Naive B cell (primary cell): ENCODE data around the gene FXN. TPM values are rescaled to one million over a fixed set of nuclear protein-coding genes. Genes with fewer than 3 reads are reported as not detected.
"Not testable (repeated sequence)": the region's sequence is repeated elsewhere in the genome, so short reads cannot be mapped to it uniquely, and the experiment has no call there.

Experiments
- ATAC-seq, 2 donors: fragments of 150-1000 bp; cut with Tn5 transposase; 2 replicates each; pipeline ENCODE4 v1.10.0; 2021; ENCODE audit warnings: low read depth in 2 of 2, mild to moderate bottlenecking in 2 of 2, moderate library complexity in 2 of 2
- DNase-seq: peaks from one replicate; pipeline ENCODE4 v3.0.0; 2022
- H3K27ac Mint-ChIP-seq, 6 donors: one replicate each; pipeline ENCODE4 v1.8.0; 2020 to 2022; ENCODE audit warnings: mild to moderate bottlenecking in 6 of 6, mixed read lengths in 6 of 6, moderate library complexity in 5 of 6, inconsistent platforms in 2 of 6
- H3K27me3 Mint-ChIP-seq, 3 donors: one replicate each; pipeline ENCODE4 v1.8.0; 2021 to 2022; ENCODE audit warnings: mixed read lengths in 3 of 3, mild to moderate bottlenecking in 1 of 3
- H3K36me3 Mint-ChIP-seq, 2 donors: one replicate each; pipeline ENCODE4 v1.8.0; 2020 to 2022; ENCODE audit warnings: mixed read lengths in 2 of 2, inconsistent platforms in 1 of 2, mild to moderate bottlenecking in 1 of 2
- H3K4me1 Mint-ChIP-seq, 3 donors: one replicate each; pipeline ENCODE4 v1.8.0; 2020 to 2022; ENCODE audit warnings: mixed read lengths in 3 of 3, inconsistent platforms in 1 of 3, mild to moderate bottlenecking in 1 of 3, moderate library complexity in 1 of 3
- H3K4me3 Mint-ChIP-seq, 8 donors: one replicate each; pipeline ENCODE4 v1.8.0; 2020 to 2022; ENCODE audit warnings: mild to moderate bottlenecking in 8 of 8, mixed read lengths in 8 of 8, moderate library complexity in 8 of 8, inconsistent platforms in 2 of 8
- H3K9me3 Mint-ChIP-seq, 7 donors: one replicate each; pipeline ENCODE4 v1.8.0; 2020 to 2022; ENCODE audit warnings: mixed read lengths in 7 of 7, mild to moderate bottlenecking in 5 of 7, inconsistent platforms in 2 of 7, moderate library complexity in 1 of 7
- polyA plus RNA-seq, 6 donors: library from polyadenylated mRNA; unstranded; fragments of 300-500 nt; fragmentation: Illumina TruSeq; gene quantifications; one replicate each; pipeline ENCODE4 v1.2.3, GENCODE V29; 2021; ENCODE audit warnings: low read depth in 6 of 6

Gene FXN
- polyA plus RNA-seq, 6 donors from 2014 or later = 24.5 to 32.4 (median 27.7) TPM

GRCh38 chr9:69081261-69081660, 45.7 kb downstream of the FXN start:
- DNase-seq (no peak), ATAC-seq (no peak)
- Mint-ChIP-seq H3K4me3 (no peak overlapping the region), H3K4me1 (no peaks in the 10 kb centered on the region), H3K9me3 (peaks cover 0 to 4% (median 0%) of the 10 kb centered on the region in 7 donors), H3K27ac (no peak overlapping the region), H3K36me3 (peaks cover 8 to 15% of the 10 kb centered on the region in 2 donors), H3K27me3 (no peaks in the 10 kb centered on the region)

DNA sequence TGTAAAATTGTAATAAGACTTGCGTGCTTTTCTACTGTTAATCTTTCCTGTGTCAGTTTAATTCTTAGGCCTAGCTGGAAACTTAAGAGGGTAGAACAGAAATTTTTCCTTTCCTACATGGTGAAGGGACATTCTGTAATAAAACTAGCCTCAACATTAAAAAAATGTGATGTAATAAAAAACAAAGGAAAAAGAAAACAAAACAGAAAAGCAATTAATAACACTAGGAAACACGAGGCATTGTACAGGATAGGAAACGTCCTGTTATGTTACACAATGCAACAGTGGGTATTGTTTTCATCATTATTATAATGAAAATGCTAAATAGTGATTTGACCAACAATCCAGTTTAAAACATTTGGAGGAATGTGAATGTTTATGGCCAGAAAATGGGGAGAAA, 47.8 kb downstream of the FXN start:
- H3K27me3 Mint-ChIP-seq = no peaks in the 10 kb centered on the region
- DNase-seq (no peak), ATAC-seq (no peak)
- H3K4me1 Mint-ChIP-seq = no peaks in the 10 kb centered on the region
- no peak overlapping the region for H3K4me3 Mint-ChIP-seq
- H3K27ac Mint-ChIP-seq = peak overlapping the region in 2 of 6 donors; percentile 23 to 54
- H3K9me3 Mint-ChIP-seq = peaks cover 0 to 7% (median 0%) of the 10 kb centered on the region in 7 donors
- peaks cover 4 to 11% of the 10 kb centered on the region in 2 donors for H3K36me3 Mint-ChIP-seq

GRCh38 chr9:69085569-69086283, 50.2 kb downstream of the FXN start:
- Mint-ChIP-seq H3K4me1 (no peaks in the 10 kb centered on the region), H3K9me3 (peaks cover 0 to 7% (median 2%) of the 10 kb centered on the region in 7 donors), H3K27ac (no peak overlapping the region), H3K27me3 (no peaks in the 10 kb centered on the region), H3K36me3 (peaks cover 0 to 4% of the 10 kb centered on the region in 2 donors), H3K4me3 (no peak overlapping the region)
- DNase-seq = no peak
- ATAC-seq = no peak

- H3K9me3 Mint-ChIP-seq = peaks cover 0 to 4% (median 0%) of the 10 kb centered on the region in 7 donors
- no peak overlapping the region for H3K27ac Mint-ChIP-seq
- H3K36me3 Mint-ChIP-seq = peaks cover 0 to under 1% of the 10 kb centered on the region in 2 donors
- no peaks in the 10 kb centered on the region for H3K27me3 Mint-ChIP-seq
- DNase-seq = no peak
- no peaks in the 10 kb centered on the region for H3K4me1 Mint-ChIP-seq
- ATAC-seq = no peak
- H3K4me3 Mint-ChIP-seq = no peak overlapping the region
Measured at GRCh38 chr9:69086312-69086711, 50.8 kb downstream of the FXN start.

DNA sequence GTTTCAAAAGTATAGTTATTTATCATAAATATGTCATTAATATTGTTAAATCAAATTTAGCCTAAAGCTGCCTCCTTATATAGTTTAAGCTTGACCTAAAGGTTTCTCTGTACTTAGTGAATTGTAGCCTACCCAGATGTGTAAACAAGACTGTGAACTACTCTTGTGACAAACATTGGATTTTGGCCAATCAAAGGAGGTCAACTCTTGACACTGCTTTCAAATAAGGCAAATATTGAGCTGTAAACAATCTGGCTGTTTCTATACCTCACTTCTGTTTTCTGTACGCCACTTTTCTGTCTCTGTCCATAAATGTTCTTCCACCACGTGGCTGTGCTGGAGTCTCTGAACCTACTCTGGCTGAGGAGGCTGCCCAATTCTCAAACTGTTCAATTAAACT, 51.2 kb downstream of the FXN start:
- no peak for DNase-seq
- no peak overlapping the region for H3K4me3 Mint-ChIP-seq
- no peaks in the 10 kb centered on the region for H3K27me3 Mint-ChIP-seq
- H3K9me3 Mint-ChIP-seq = peaks cover 0 to 4% (median 0%) of the 10 kb centered on the region in 7 donors
- H3K36me3 Mint-ChIP-seq = no peaks in the 10 kb centered on the region
- H3K27ac Mint-ChIP-seq = no peak overlapping the region
- no peaks in the 10 kb centered on the region for H3K4me1 Mint-ChIP-seq
- no peak for ATAC-seq

DNA sequence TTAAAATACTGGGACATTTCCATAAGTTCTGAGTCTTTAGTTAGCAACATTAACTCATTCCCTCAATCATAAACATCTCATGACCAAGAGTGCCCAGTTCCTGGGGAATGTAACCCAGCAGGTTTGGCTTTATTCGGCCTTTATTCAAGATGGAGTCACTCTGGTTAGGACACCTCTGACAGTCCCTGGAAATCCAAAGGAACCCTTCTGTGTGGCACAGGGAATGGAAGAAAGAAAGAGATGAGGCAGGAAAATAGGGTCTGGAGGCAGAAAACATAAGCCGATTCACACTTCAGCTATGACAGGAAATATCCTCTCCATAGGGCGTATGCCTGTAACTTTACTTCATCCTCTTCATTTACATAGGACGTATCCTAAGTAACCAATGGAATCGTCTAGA, 53.5 kb downstream of the FXN start:
- ATAC-seq (no peak), DNase-seq (no peak)
- H3K36me3 Mint-ChIP-seq = no peaks in the 10 kb centered on the region
- H3K27ac Mint-ChIP-seq = no peak overlapping the region
- H3K27me3 Mint-ChIP-seq = no peaks in the 10 kb centered on the region
- H3K9me3 Mint-ChIP-seq = peaks cover 0 to 4% (median 0%) of the 10 kb centered on the region in 7 donors
- H3K4me1 Mint-ChIP-seq = no peaks in the 10 kb centered on the region
- H3K4me3 Mint-ChIP-seq = no peak overlapping the region

DNA sequence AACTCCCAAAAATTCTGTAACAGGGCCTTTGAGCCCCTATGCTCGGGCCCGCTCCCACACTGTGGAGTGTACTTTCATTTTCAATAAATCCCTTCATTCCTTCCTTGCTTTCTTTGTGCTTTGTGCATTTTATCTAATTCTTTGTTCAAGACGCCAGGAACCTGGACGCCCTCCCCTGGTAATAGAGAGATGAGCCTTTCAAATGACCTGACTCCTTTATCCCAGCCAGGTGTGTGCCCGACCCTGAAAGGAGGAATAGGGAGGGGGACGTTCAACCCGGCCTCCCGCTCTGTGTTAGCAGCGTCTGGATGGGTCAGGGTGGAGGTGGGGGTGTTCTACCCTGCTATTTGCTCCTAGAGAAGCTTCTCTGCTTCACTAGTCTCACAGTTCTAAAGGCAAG, 53.9 kb downstream of the FXN start:
- Mint-ChIP-seq H3K27me3 (no peaks in the 10 kb centered on the region), H3K36me3 (no peaks in the 10 kb centered on the region), H3K9me3 (peaks cover 0 to 4% (median 0%) of the 10 kb centered on the region in 7 donors), H3K4me1 (no peaks in the 10 kb centered on the region), H3K27ac (no peak overlapping the region), H3K4me3 (peak overlapping the region in 1 of 8 donors; percentile 27)
- DNase-seq = no peak
- no peak for ATAC-seq

DNA sequence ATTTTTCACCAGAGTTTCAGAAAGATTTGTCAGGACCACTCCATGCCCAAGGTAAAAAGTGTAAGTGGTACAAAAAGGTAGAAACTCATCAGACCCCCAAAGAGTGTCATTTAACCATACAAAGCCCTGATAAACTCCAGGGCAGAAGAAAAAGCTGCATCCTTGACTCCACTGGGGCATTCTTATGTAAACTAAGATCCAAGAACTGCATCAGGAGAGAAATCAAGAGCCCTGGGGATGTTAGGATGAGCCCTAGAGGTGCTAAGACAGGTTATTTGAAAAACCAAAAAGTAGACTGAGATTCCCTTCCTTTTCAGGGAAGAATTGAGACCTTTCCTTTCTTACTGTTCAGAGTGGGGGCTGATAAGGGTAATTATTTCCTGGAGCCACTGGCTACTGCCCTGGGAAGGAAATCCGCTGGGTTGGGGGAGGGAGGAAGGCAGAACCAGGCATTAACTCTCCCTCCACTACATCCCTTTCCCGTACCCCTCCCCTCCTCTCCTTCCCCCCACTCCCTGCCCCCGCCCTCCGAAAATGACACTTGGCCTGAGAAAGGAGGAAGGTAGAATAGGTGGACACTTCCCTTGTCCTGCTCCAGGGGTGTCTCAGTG, 54.7 kb downstream of the FXN start:
- Mint-ChIP-seq H3K27me3 (no peaks in the 10 kb centered on the region), H3K27ac (no peak overlapping the region), H3K36me3 (no peaks in the 10 kb centered on the region), H3K4me1 (no peaks in the 10 kb centered on the region), H3K9me3 (peaks cover 0 to 4% (median 0%) of the 10 kb centered on the region in 7 donors), H3K4me3 (peak overlapping the region in 1 of 8 donors; percentile 18)
- ATAC-seq (no peak), DNase-seq (no peak)

- Mint-ChIP-seq H3K27ac (no peak overlapping the region), H3K36me3 (no peaks in the 10 kb centered on the region), H3K9me3 (peaks cover 0 to 4% (median 0%) of the 10 kb centered on the region in 7 donors), H3K4me3 (no peak overlapping the region), H3K4me1 (no peaks in the 10 kb centered on the region), H3K27me3 (no peaks in the 10 kb centered on the region)
- ATAC-seq = no peak
- no peak for DNase-seq
Measured at GRCh38 chr9:69090946-69091345, 55.4 kb downstream of the FXN start.

DNA sequence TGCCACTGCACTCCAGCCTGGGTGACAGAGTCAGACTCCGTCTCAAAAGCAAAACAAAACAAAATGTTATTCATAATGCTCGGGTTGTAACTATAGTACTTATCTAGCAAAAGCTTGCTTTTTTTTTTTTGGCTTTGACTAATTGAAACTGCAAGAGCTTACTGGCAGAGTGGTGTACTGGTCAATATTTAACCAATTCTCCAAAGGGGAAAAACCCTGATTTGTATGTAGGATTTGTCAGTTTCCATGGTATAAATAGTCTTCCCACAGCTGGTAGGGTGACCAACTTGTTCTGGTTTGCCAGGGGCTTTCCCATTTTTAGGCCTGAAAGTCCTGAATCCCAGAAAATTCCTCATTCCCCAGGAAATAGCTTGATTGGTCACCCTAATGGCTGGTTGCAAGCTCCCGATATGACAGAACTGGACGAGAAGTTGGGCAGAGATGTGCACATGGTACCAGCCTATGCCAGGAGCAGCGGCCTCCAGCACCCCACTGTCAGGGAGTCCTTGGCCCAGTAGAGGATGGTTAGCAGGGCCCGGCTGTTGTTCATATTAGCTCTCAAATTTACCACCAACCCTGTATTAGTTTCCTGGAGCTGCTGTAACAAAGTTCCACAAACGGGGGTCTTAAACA, 58.0 kb downstream of the FXN start:
- H3K27ac Mint-ChIP-seq = peak overlapping the region in 1 of 6 donors; percentile 52
- DNase-seq = no peak
- H3K36me3 Mint-ChIP-seq = no peaks in the 10 kb centered on the region
- no peak overlapping the region for H3K4me3 Mint-ChIP-seq
- peaks cover 0 to under 1% (median 0%) of the 10 kb centered on the region in 7 donors for H3K9me3 Mint-ChIP-seq
- no peaks in the 10 kb centered on the region for H3K27me3 Mint-ChIP-seq
- ATAC-seq = no peak
- no peaks in the 10 kb centered on the region for H3K4me1 Mint-ChIP-seq

DNA sequence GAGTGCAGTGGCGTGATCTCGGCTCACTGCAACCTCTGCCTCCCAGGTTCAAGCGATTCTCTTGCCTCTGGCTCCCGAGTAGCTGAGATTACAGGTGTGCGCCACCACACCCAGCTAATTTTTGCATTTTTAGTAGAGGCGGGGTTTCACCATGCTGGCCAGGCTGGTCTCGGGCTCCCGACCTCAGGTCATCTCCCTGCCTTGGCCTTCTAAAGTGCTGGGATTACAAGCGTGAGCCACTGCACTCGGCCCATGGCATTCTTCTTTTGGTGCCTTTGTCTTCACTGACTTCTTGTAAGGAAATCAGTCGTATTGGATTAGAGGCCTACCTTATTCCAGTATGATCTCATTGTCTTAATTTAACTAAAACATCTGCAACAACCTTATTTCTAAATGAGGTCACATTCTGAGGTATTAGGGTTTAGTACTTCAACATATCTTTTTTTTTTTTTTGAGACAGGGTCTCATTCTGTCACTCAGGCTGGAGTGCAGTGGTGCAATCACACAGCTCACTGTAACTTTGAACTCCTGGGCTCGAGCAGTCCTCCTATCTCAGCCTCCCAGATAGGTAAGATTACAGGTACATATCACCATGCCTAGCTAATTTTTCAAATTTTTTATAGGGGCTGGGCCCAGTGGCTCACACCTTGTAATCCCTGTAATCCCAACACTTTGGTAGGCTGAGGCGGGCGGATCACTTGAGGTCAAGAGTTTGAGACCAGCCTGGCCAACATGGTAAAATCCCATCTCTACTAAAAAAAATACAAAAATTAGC, 59.0 kb downstream of the FXN start:
- H3K27me3 Mint-ChIP-seq, H3K4me1 Mint-ChIP-seq, ATAC-seq, H3K36me3 Mint-ChIP-seq, DNase-seq, H3K9me3 Mint-ChIP-seq, H3K27ac Mint-ChIP-seq, H3K4me3 Mint-ChIP-seq: not testable (repeated sequence)

DNA sequence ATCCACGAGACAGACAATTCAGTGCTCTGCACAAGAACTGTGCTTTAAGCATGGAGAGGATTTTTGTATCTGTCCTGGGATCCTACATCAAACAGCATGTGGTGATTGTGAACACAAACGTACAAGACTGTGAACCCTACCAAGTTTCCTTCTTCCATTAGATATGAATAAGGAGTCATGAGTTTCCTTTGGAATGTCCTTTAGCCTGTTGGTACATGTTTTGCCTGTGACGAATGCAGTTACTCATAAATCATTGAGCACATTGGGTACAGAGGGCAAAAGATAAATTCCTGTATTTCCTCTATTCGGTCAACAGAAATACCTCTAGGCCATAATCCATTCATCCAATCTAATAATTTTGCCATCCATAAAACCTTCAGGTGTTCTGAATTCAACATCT, 61.5 kb downstream of the FXN start:
- DNase-seq (no peak), ATAC-seq (no peak)
- no peaks in the 10 kb centered on the region for H3K27me3 Mint-ChIP-seq
- no peaks in the 10 kb centered on the region for H3K9me3 Mint-ChIP-seq
- H3K4me3 Mint-ChIP-seq = no peak overlapping the region
- H3K27ac Mint-ChIP-seq = no peak overlapping the region
- no peaks in the 10 kb centered on the region for H3K36me3 Mint-ChIP-seq
- no peaks in the 10 kb centered on the region for H3K4me1 Mint-ChIP-seq

DNA sequence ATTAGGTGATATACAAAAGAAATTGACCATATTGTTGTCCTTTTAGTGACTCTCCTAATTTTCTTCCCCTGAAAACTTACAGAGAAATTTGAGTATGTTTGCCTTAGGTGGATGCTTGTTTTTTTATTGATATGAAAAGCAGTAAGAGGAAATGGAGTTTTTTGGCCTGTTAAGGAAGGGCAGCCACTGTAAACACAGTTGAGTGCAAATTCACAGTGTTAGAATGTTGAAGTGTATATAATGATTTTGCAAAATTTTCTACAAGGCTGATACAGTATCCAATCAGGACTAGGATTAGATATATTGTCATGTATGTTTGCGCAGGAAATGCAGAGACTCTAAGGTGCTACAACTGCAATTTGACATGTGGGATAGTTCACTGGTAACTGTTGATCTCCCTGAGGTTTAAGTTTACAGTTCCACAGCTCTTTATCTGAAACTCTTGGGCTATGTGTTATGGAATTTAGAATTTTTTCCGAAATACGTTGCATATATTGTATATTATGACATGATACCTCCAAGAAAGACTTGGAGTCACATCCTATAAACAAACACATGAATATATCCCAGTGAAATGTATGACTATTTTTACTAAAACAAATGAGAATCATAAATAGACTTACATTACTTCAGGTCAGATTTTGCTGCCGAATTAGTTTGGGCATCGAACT, 62.5 kb downstream of the FXN start:
- Mint-ChIP-seq H3K27me3 (no peaks in the 10 kb centered on the region), H3K9me3 (no peaks in the 10 kb centered on the region), H3K36me3 (no peaks in the 10 kb centered on the region), H3K4me1 (no peaks in the 10 kb centered on the region), H3K4me3 (no peak overlapping the region), H3K27ac (peak overlapping the region in 2 of 6 donors; percentile 6 to 33)
- no peak for ATAC-seq
- DNase-seq = no peak
